HepG2 (cell line): Measurements from ENCODE around the gene RASSF4. TPM values are rescaled to one million over a fixed set of nuclear protein-coding genes. Genes with fewer than 3 reads are reported as not detected.
A peak's percentile ranks its signal among the peaks of the same experiment; 100 is the strongest.

Experiments used
- RXRB ChIP-seq: IDR thresholded peaks from 2 replicates; pipeline ENCODE4 v1.6.1; 2016; ENCODE audit warnings: borderline replicate concordance, missing genetic modification reagents, missing compliant biosample characterization
- SIN3A ChIP-seq: IDR thresholded peaks from 2 replicates; pipeline ENCODE4 v1.6.1; 2011; ENCODE audit warnings: low read depth, mild to moderate bottlenecking, control low read depth, low read length, borderline replicate concordance
- TARDBP ChIP-seq: sonication (generic); formaldehyde crosslinking; IDR thresholded peaks from 2 replicates; pipeline ENCODE4 v1.8.0; 2022; ENCODE audit warnings: mild to moderate bottlenecking, missing genetic modification reagents
- ZFP90 ChIP-seq: sonication (generic); formaldehyde crosslinking; IDR thresholded peaks from 2 replicates; pipeline ENCODE4 v1.8.0; 2022; ENCODE audit warnings: missing genetic modification reagents, mild to moderate bottlenecking, inconsistent platforms, borderline replicate concordance
- ZKSCAN8 ChIP-seq: IDR thresholded peaks from 2 replicates; pipeline ENCODE4 v1.6.1; 2016; ENCODE audit warnings: borderline replicate concordance, missing genetic modification reagents, missing compliant biosample characterization
- ZNF138 ChIP-seq: sonication (generic); formaldehyde crosslinking; IDR thresholded peaks from 2 replicates; pipeline ENCODE4 v1.5.0; 2020; ENCODE audit warnings: mild to moderate bottlenecking, low read depth, missing genetic modification reagents
- ZNF235 ChIP-seq: sonication (generic); formaldehyde crosslinking; IDR thresholded peaks from 2 replicates; pipeline ENCODE4 v1.8.1; 2023; ENCODE audit warnings: mild to moderate bottlenecking, missing genetic modification reagents, borderline replicate concordance
- ZNF256 ChIP-seq: sonication (generic); formaldehyde crosslinking; conservative IDR thresholded peaks from 2 replicates; pipeline ENCODE4 v1.4.0; 2020; ENCODE audit warnings: missing genetic modification reagents
- ZNF281 ChIP-seq: sonication (generic); formaldehyde crosslinking; IDR thresholded peaks from 2 replicates; pipeline ENCODE4 v1.4.0; 2020; ENCODE audit warnings: missing genetic modification reagents, borderline replicate concordance
- ZSCAN31 ChIP-seq: sonication (generic); formaldehyde crosslinking; IDR thresholded peaks from 2 replicates; pipeline ENCODE4 v1.5.0; 2020; ENCODE audit warnings: low read depth, mild to moderate bottlenecking, missing genetic modification reagents
- ZZZ3 ChIP-seq: sonication (generic); formaldehyde crosslinking; IDR thresholded peaks from 2 replicates; pipeline ENCODE4 v1.4.0; 2020; ENCODE audit warnings: missing genetic modification reagents, mild to moderate bottlenecking, borderline replicate concordance
- polyA plus RNA-seq, 8 experiments: library from polyadenylated mRNA; depleted of rRNA in 3 of 8; stranded (reverse) in 7 of 8; unstranded in 1 of 8; fragments of >200 nt; fragmentation: Illumina TruSeq in 4 of 8; extraction: Trizol in 4 of 8; gene quantifications; 2 replicates each; pipeline versions ENCODE4 v1.2.1 to v1.2.3, GENCODE V29; 2011 to 2016; ENCODE audit warnings: low read depth in 4 of 8, missing spikeins in 1 of 8, mixed read lengths in 1 of 8; ENCODE audit not compliant: insufficient read depth in 1 of 8
- total RNA-seq, 5 experiments: library from RNA; depleted of rRNA; stranded (reverse); fragments of >200 nt; fragmentation: Illumina TruSeq; extraction: Trizol; gene quantifications; 2 replicates each; pipeline ENCODE4 v1.2.3, GENCODE V29; 2016; ENCODE audit warnings: low read depth in 1 of 5
- TF ChIP-seq, protein P1 (sequence below): sonication (generic); formaldehyde crosslinking; IDR thresholded peaks from 2 replicates; pipeline ENCODE4 v1.4.0; 2020; ENCODE audit warnings: missing genetic modification reagents
- TF ChIP-seq, protein P2 (sequence below): sonication (generic); formaldehyde crosslinking; IDR thresholded peaks from 2 replicates; pipeline ENCODE4 v1.8.0; 2022; ENCODE audit warnings: mild to moderate bottlenecking, missing genetic modification reagents

RASSF4 gene
- total and polyA plus RNA-seq, 2 of the 13 experiments (the other 11 are each of a cell fraction or from before 2014, with no cell fraction given): 34.0 to 51.7 TPM

DNA sequence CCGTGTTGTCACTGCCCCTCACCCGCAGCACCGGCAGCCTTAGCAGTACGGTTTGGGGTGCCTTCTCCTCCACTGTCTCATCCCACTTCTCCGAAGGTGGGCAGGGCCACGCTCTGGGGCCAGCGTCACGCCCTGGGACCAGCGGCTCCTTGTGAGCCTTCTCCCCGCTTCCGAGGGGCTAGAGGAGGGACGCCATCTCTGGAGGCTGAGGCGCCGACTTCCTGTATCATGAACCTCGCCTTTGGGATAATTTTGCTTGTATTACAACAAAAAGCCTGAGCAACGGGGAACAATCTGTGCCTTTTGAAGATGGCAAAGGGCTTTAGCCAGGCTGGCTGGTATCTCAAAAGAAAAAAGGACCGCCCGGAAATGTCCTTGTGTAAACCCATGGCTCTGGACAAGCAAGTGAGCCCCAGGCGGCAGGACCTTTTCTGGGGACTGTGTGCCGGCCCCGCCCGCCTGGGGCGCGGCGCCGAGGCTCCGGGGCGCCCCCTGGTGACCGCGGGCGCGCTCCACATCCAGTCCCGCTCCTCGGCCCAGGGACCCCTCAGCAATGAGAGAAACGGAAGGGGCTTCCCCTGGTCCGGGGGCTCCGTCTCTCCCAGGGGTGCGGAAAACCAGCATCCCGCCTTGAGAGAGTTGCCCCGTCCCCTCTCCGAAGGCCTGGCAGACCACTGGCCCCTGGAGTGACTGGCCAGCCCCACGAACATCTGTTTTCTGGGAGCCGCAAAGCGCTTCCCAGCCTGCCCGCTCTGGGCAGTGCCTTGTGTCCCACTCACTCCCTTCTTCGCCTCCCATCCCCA is 15.2 kb downstream of the RASSF4 start (continued):
- TF ChIP-seq, protein P1, sequence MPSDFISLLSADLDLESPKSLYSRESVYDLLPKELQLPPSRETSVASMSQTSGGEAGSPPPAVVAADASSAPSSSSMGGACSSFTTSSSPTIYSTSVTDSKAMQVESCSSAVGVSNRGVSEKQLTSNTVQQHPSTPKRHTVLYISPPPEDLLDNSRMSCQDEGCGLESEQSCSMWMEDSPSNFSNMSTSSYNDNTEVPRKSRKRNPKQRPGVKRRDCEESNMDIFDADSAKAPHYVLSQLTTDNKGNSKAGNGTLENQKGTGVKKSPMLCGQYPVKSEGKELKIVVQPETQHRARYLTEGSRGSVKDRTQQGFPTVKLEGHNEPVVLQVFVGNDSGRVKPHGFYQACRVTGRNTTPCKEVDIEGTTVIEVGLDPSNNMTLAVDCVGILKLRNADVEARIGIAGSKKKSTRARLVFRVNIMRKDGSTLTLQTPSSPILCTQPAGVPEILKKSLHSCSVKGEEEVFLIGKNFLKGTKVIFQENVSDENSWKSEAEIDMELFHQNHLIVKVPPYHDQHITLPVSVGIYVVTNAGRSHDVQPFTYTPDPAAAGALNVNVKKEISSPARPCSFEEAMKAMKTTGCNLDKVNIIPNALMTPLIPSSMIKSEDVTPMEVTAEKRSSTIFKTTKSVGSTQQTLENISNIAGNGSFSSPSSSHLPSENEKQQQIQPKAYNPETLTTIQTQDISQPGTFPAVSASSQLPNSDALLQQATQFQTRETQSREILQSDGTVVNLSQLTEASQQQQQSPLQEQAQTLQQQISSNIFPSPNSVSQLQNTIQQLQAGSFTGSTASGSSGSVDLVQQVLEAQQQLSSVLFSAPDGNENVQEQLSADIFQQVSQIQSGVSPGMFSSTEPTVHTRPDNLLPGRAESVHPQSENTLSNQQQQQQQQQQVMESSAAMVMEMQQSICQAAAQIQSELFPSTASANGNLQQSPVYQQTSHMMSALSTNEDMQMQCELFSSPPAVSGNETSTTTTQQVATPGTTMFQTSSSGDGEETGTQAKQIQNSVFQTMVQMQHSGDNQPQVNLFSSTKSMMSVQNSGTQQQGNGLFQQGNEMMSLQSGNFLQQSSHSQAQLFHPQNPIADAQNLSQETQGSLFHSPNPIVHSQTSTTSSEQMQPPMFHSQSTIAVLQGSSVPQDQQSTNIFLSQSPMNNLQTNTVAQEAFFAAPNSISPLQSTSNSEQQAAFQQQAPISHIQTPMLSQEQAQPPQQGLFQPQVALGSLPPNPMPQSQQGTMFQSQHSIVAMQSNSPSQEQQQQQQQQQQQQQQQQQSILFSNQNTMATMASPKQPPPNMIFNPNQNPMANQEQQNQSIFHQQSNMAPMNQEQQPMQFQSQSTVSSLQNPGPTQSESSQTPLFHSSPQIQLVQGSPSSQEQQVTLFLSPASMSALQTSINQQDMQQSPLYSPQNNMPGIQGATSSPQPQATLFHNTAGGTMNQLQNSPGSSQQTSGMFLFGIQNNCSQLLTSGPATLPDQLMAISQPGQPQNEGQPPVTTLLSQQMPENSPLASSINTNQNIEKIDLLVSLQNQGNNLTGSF (CRISPR knock-in tag): peak; percentile 62; the same call in 1 of the 2 replicates
- TF ChIP-seq, protein P2, sequence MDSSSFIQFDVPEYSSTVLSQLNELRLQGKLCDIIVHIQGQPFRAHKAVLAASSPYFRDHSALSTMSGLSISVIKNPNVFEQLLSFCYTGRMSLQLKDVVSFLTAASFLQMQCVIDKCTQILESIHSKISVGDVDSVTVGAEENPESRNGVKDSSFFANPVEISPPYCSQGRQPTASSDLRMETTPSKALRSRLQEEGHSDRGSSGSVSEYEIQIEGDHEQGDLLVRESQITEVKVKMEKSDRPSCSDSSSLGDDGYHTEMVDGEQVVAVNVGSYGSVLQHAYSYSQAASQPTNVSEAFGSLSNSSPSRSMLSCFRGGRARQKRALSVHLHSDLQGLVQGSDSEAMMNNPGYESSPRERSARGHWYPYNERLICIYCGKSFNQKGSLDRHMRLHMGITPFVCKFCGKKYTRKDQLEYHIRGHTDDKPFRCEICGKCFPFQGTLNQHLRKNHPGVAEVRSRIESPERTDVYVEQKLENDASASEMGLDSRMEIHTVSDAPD (CRISPR knock-in tag): no peak
- 0 out of 2 replicates have a peak, but pooled peaks have one; percentile 10 for TF ChIP-seq TARDBP
- TF ChIP-seq ZNF235: 0 out of 2 replicates have a peak, but pooled peaks have one; percentile 54
- peak; percentile 43; the same call in 1 of the 2 replicates for TF ChIP-seq RXRB (CRISPR knock-in tag)
- peak; percentile 21; the same call in 1 of the 2 replicates for TF ChIP-seq ZKSCAN8 (CRISPR knock-in tag)
- TF ChIP-seq ZSCAN31 (CRISPR knock-in tag): peak; percentile 72; the same call in 1 of the 2 replicates
- peak; percentile 39; the same call in 1 of the 2 replicates for TF ChIP-seq SIN3A
- 0 out of 2 replicates have a peak, but pooled peaks have one; percentile 45 for TF ChIP-seq ZNF138 (CRISPR knock-in tag)
- no peak for TF ChIP-seq ZZZ3
- peak; percentile 75; the same call in 1 of the 2 replicates for TF ChIP-seq ZNF281 (CRISPR knock-in tag)
- TF ChIP-seq ZNF256 (CRISPR knock-in tag): no peak
- TF ChIP-seq ZFP90 (CRISPR knock-in tag): no peak
